ENCODE measurements around the gene COL15A1. TPM values are rescaled to one million over a fixed set of nuclear protein-coding genes. Genes with fewer than 3 reads are reported as not detected.

Gene COL15A1
- total RNA-seq, 4 donors from 2014 or later, result 134 to 256 (median 145) TPM

- Histone ChIP-seq H3K27me3 (no peaks in the 10 kb centered on the region), H3K36me3 (no peaks in the 10 kb centered on the region), H3K27ac (replicated peaks in 1 of 4) (no peak overlapping the region), H3K4me1 (peaks cover 0 to 13% (median 8%) of the 10 kb centered on the region in 4 donors), H3K4me3 (no peak overlapping the region), H3K9me3 (no peaks in the 10 kb centered on the region)
- TF ChIP-seq CTCF (IDR thresholded peaks at IDR 0.05) (no peak), POLR2AphosphoS5 (IDR thresholded peaks at IDR 0.05) (no peak), EP300 (IDR thresholded peaks at IDR 0.05) (no peak), POLR2A (IDR thresholded peaks at IDR 0.05; ENCODE audit: low read depth) (no peak)
- intact Hi-C loops (cut with DNase I), result no loop called here
- WGBS, result 47% methylated on average over 2 of the region's 2 CpGs
- DNase-seq (ENCODE audit: extremely low spot score), result no peak
These were observed 14.6 kb upstream of the COL15A1 start for GRCh38 chr9:98929071-98929470.

GRCh38 chr9:98929895-98930341 lies 13.8 kb upstream of the COL15A1 start:
- 82% methylated on average over 10 of the region's 10 CpGs for WGBS
- DNase-seq (ENCODE audit: extremely low spot score), result no peak
- TF ChIP-seq CTCF (IDR thresholded peaks at IDR 0.05) (no peak), EP300 (IDR thresholded peaks at IDR 0.05) (no peak), POLR2AphosphoS5 (IDR thresholded peaks at IDR 0.05) (no peak), POLR2A (IDR thresholded peaks at IDR 0.05; ENCODE audit: low read depth) (no peak)
- no peak overlapping the region for H3K27ac ChIP-seq (replicated peaks in 1 of 4)
- no peaks in the 10 kb centered on the region for H3K9me3 ChIP-seq
- no peak overlapping the region for H3K4me3 ChIP-seq
- no peaks in the 10 kb centered on the region for H3K36me3 ChIP-seq
- H3K4me1 ChIP-seq, result peaks cover 0 to 8% (median 4%) of the 10 kb centered on the region in 4 donors
- intact Hi-C loops (cut with DNase I), result no loop called here
- no peaks in the 10 kb centered on the region for H3K27me3 ChIP-seq

- no peaks in the 10 kb centered on the region for H3K4me1 ChIP-seq
- H3K4me3 ChIP-seq, result no peak overlapping the region
- no peaks in the 10 kb centered on the region for H3K27me3 ChIP-seq
- H3K27ac ChIP-seq (replicated peaks in 1 of 4), result no peak overlapping the region
- no peaks in the 10 kb centered on the region for H3K36me3 ChIP-seq
- no peak for DNase-seq (ENCODE audit: extremely low spot score)
- H3K9me3 ChIP-seq, result no peaks in the 10 kb centered on the region
- 91% methylated on average over 9 of the region's 9 CpGs for WGBS
- intact Hi-C loops (cut with DNase I), result no loop called here
- no peak for TF ChIP-seq CTCF (IDR thresholded peaks at IDR 0.05)
- no peak for TF ChIP-seq POLR2A (IDR thresholded peaks at IDR 0.05; ENCODE audit: low read depth)
- TF ChIP-seq EP300 (IDR thresholded peaks at IDR 0.05), result no peak
- no peak for TF ChIP-seq POLR2AphosphoS5 (IDR thresholded peaks at IDR 0.05)
These were observed 12.9 kb upstream of the COL15A1 start for GRCh38 chr9:98930792-98931191.

GRCh38 chr9:98931600-98932389 lies 11.9 kb upstream of the COL15A1 start:
- H3K4me3 ChIP-seq, result no peak overlapping the region
- 90% methylated on average over 8 of the region's 8 CpGs for WGBS
- intact Hi-C loops (cut with DNase I), result no loop called here
- no peaks in the 10 kb centered on the region for H3K36me3 ChIP-seq
- H3K4me1 ChIP-seq, result no peaks in the 10 kb centered on the region
- H3K9me3 ChIP-seq, result no peaks in the 10 kb centered on the region
- TF ChIP-seq CTCF (IDR thresholded peaks at IDR 0.05), result no peak
- no peak for TF ChIP-seq EP300 (IDR thresholded peaks at IDR 0.05)
- TF ChIP-seq POLR2AphosphoS5 (IDR thresholded peaks at IDR 0.05), result no peak
- no peak for TF ChIP-seq POLR2A (IDR thresholded peaks at IDR 0.05; ENCODE audit: low read depth)
- no peak for DNase-seq (ENCODE audit: extremely low spot score)
- no peak overlapping the region for H3K27ac ChIP-seq (replicated peaks in 1 of 4)
- no peaks in the 10 kb centered on the region for H3K27me3 ChIP-seq

All from esophagus muscularis mucosa (tissue), 4 donors.